Measurements from ENCODE around the gene ENO2.

ENO2 gene

GRCh38 chr12:6946920-6947374 lies 32.6 kb downstream of the ENO2 start:
- no peak for DNase-seq

- no peak for DNase-seq
These were observed 33.2 kb downstream of the ENO2 start for GRCh38 chr12:6947615-6948014.

GRCh38 chr12:6948873-6949594 lies 34.7 kb downstream of the ENO2 start:
- no peak for DNase-seq

GRCh38 chr12:6950401-6950801 lies 36.0 kb downstream of the ENO2 start:
- no peak for DNase-seq

- DNase-seq = peak in 9 of 56 donors; percentile 14 to 43 (median 25)
These were observed 36.6 kb downstream of the ENO2 start, which contains the start of gene PTPN6 for GRCh38 chr12:6950811-6951540. Gene PTPN6 (plus strand): TSS chr12:6951356. CDS start chr12:6951513, 157 bp downstream.

GRCh38 chr12:6951551-6952120 lies 37.3 kb downstream of the ENO2 start:
- no peak for DNase-seq

GRCh38 chr12:6952121-6952862 lies 37.9 kb downstream of the ENO2 start:
- DNase-seq = no peak

- no peak for DNase-seq
These were observed 38.6 kb downstream of the ENO2 start for GRCh38 chr12:6952863-6953441.

GRCh38 chr12:6953442-6954315 lies 39.3 kb downstream of the ENO2 start:
- peak in 14 of 56 donors; percentile 12 to 61 (median 38) for DNase-seq

- DNase-seq = no peak
These were observed 40.1 kb downstream of the ENO2 start for GRCh38 chr12:6954316-6955107.

- DNase-seq = no peak
These were observed 41.0 kb downstream of the ENO2 start for GRCh38 chr12:6955108-6956020.

- DNase-seq = no peak
These were observed 41.8 kb downstream of the ENO2 start for GRCh38 chr12:6956021-6956727.

- no peak for DNase-seq
These were observed 42.8 kb downstream of the ENO2 start for GRCh38 chr12:6957151-6957701.

GRCh38 chr12:6957741-6958608 lies 43.6 kb downstream of the ENO2 start:
- no peak for DNase-seq

GRCh38 chr12:6958609-6959057 lies 44.3 kb downstream of the ENO2 start:
- DNase-seq = no peak

Data from nucleus accumbens (tissue), 56 donors.